Uterus (tissue), 4 donors: ENCODE data around the gene CCDC141. TPM values are rescaled to one million over a fixed set of nuclear protein-coding genes. Genes with fewer than 3 reads are reported as not detected.

ENCODE experiments used
- DNase-seq, 2 donors: peaks; one replicate each; pipeline ENCODE4 v3.0.0-alpha.2; 2019 to 2020
- H3K27ac ChIP-seq, 2 donors: fragments of 200-600 bp; sonication (generic); 1 replicate in 1 of 2; 2 replicates in 1 of 2; pipeline ENCODE4 v1.5.1; 2016 to 2018
- H3K27me3 ChIP-seq, 2 donors: fragments of 200-600 bp; sonication (generic); one replicate each; pipeline ENCODE4 v1.5.1; 2018 to 2019; ENCODE audit warnings: control low read depth in 1 of 2
- H3K36me3 ChIP-seq, 2 donors: fragments of 200-600 bp; sonication (generic); one replicate each; pipeline ENCODE4 v1.5.1; 2019; ENCODE audit warnings: control low read depth in 1 of 2
- H3K4me1 ChIP-seq, 2 donors: fragments of 200-600 bp; sonication (generic); one replicate each; pipeline ENCODE4 v1.5.1; 2018 to 2019; ENCODE audit warnings: control low read depth in 1 of 2
- H3K4me3 ChIP-seq, 2 donors: fragments of 200-600 bp; sonication (generic); 1 replicate in 1 of 2; 2 replicates in 1 of 2; pipeline ENCODE4 v1.5.1; 2018 to 2019; ENCODE audit warnings: mild to moderate bottlenecking in 1 of 2
- H3K9me3 ChIP-seq, 2 donors: fragments of 200-600 bp; sonication (generic); one replicate each; pipeline ENCODE4 v1.5.1; 2019; ENCODE audit warnings: control low read depth in 1 of 2
- CTCF ChIP-seq, 4 experiments: fragments of 200-600 bp in 2 of 4; fragments of 450-650 bp in 2 of 4; sonication (generic) in 2 of 4; IDR thresholded peaks; one replicate each; pipeline ENCODE4 v1.5.1; 2016 to 2019; ENCODE audit warnings: antibody characterized with exemption in 4 of 4, mild to moderate bottlenecking in 2 of 4, moderate library complexity in 1 of 4
- POLR2A ChIP-seq, 2 donors: fragments of 450-650 bp; IDR thresholded peaks; one replicate each; pipeline ENCODE4 v1.6.1; 2016; ENCODE audit warnings: antibody characterized with exemption in 2 of 2, mild to moderate bottlenecking in 1 of 2, moderate library complexity in 1 of 2
- intact Hi-C: fragments of 100-400 bp; cut with DNase I; formaldehyde crosslinking; loops from one replicate; pipeline ENCODE4 v1.15.1; 2023; ENCODE audit warnings: low total_unique reads
- total RNA-seq, 4 donors: library from RNA; depleted of rRNA in 3 of 4; stranded (reverse); fragments of >200 nt in 3 of 4; gene quantifications; one replicate each; pipeline versions ENCODE4 v1.1.0 to v1.2.4, GENCODE V29; 2014 to 2023
- donor health status: DM: yes; HTN: yes; CAD: no.

Gene CCDC141
- total RNA-seq, 4 donors from 2014 or later = 0.29 to 10.2 (median 3.8) TPM

GRCh38 chr2:178976351-178976750 is 73.6 kb downstream of the CCDC141 start:
- Histone ChIP-seq H3K4me1 (no peaks in the 10 kb centered on the region), H3K27ac (no peak overlapping the region), H3K27me3 (no peaks in the 10 kb centered on the region), H3K4me3 (no peak overlapping the region), H3K36me3 (no peaks in the 10 kb centered on the region), H3K9me3 (no peaks in the 10 kb centered on the region)
- no peak for TF ChIP-seq CTCF (IDR thresholded peaks at IDR 0.05)
- no peak for TF ChIP-seq POLR2A (IDR thresholded peaks at IDR 0.05)
- intact Hi-C loops = no loop called here
- no peak for DNase-seq

GRCh38 chr2:178962805-178963433 is 87.0 kb downstream of the CCDC141 start:
- DNase-seq = no peak
- Histone ChIP-seq H3K36me3 (no peaks in the 10 kb centered on the region), H3K4me1 (no peaks in the 10 kb centered on the region), H3K27me3 (no peaks in the 10 kb centered on the region), H3K9me3 (no peaks in the 10 kb centered on the region), H3K27ac (no peak overlapping the region), H3K4me3 (no peak overlapping the region)
- intact Hi-C loops = no loop called here
- no peak for TF ChIP-seq POLR2A (IDR thresholded peaks at IDR 0.05)
- no peak for TF ChIP-seq CTCF (IDR thresholded peaks at IDR 0.05)

GRCh38 chr2:178962152-178962551 is 87.8 kb downstream of the CCDC141 start:
- no peak overlapping the region for H3K4me3 ChIP-seq
- no peak for DNase-seq
- no peaks in the 10 kb centered on the region for H3K36me3 ChIP-seq
- no peaks in the 10 kb centered on the region for H3K4me1 ChIP-seq
- H3K27me3 ChIP-seq = no peaks in the 10 kb centered on the region
- no peak overlapping the region for H3K27ac ChIP-seq
- H3K9me3 ChIP-seq = no peaks in the 10 kb centered on the region
- intact Hi-C loops = no loop called here
- TF ChIP-seq CTCF (IDR thresholded peaks at IDR 0.05) (no peak), POLR2A (IDR thresholded peaks at IDR 0.05) (no peak)

GRCh38 chr2:178954049-178954448 is 95.9 kb downstream of the CCDC141 start:
- no peaks in the 10 kb centered on the region for H3K4me1 ChIP-seq
- intact Hi-C loops = no loop called here
- H3K27me3 ChIP-seq = no peaks in the 10 kb centered on the region
- H3K4me3 ChIP-seq = no peak overlapping the region
- H3K27ac ChIP-seq = no peak overlapping the region
- DNase-seq = no peak
- H3K9me3 ChIP-seq = no peaks in the 10 kb centered on the region
- TF ChIP-seq POLR2A (IDR thresholded peaks at IDR 0.05) (no peak), CTCF (IDR thresholded peaks at IDR 0.05) (no peak)
- no peaks in the 10 kb centered on the region for H3K36me3 ChIP-seq

- TF ChIP-seq CTCF (IDR thresholded peaks at IDR 0.05) (no peak), POLR2A (IDR thresholded peaks at IDR 0.05) (no peak)
- Histone ChIP-seq H3K27ac (no peak overlapping the region), H3K36me3 (no peaks in the 10 kb centered on the region), H3K4me3 (no peak overlapping the region), H3K4me1 (no peaks in the 10 kb centered on the region), H3K27me3 (no peaks in the 10 kb centered on the region), H3K9me3 (no peaks in the 10 kb centered on the region)
- intact Hi-C loops = no loop called here
- no peak for DNase-seq
Measured at GRCh38 chr2:178951266-178952006, 98.5 kb downstream of the CCDC141 start.
